Measurements from ENCODE around the gene HIVEP2.
A peak's percentile ranks its signal among the peaks of the same experiment; 100 is the strongest.
"Not testable (repeated sequence)": the region's sequence is repeated elsewhere in the genome, so short reads cannot be mapped to it uniquely, and the experiment has no call there.

The HIVEP2 gene

GRCh38 chr6:142945049-142945445 lies at the start of gene HIVEP2:
Gene HIVEP2 (minus strand): TSS chr6:142945176. CDS start chr6:142774738, 170,438 bp downstream.
- peak; percentile 78 for DNase-seq (ENCODE audit: low spot score)

GRCh38 chr6:142993977-142994376 lies 49.0 kb upstream of the HIVEP2 start:
- DNase-seq (ENCODE audit: low spot score), result no peak

GRCh38 chr6:142987490-142987889 lies 42.5 kb upstream of the HIVEP2 start:
- no peak for DNase-seq (ENCODE audit: low spot score)

- DNase-seq (ENCODE audit: low spot score), result no peak
Measured at GRCh38 chr6:142985281-142985680, 40.3 kb upstream of the HIVEP2 start.

GRCh38 chr6:142984386-142984785 lies 39.4 kb upstream of the HIVEP2 start:
- no peak for DNase-seq (ENCODE audit: low spot score)

- no peak for DNase-seq (ENCODE audit: low spot score)
Measured at GRCh38 chr6:142975365-142975764, 30.4 kb upstream of the HIVEP2 start.

- DNase-seq (ENCODE audit: low spot score), result not testable (repeated sequence)
Measured at GRCh38 chr6:142970941-142971340, 26.0 kb upstream of the HIVEP2 start.

GRCh38 chr6:142968601-142969000 lies 23.6 kb upstream of the HIVEP2 start:
- DNase-seq (ENCODE audit: low spot score), result no peak

- DNase-seq (ENCODE audit: low spot score), result no peak
Measured at GRCh38 chr6:142966294-142966693, 21.3 kb upstream of the HIVEP2 start.

GRCh38 chr6:142965164-142965563 lies 20.2 kb upstream of the HIVEP2 start:
- DNase-seq (ENCODE audit: low spot score), result no peak

GRCh38 chr6:142960098-142960497 lies 15.1 kb upstream of the HIVEP2 start:
- no peak for DNase-seq (ENCODE audit: low spot score)

GRCh38 chr6:142958343-142958742 lies 13.4 kb upstream of the HIVEP2 start:
- no peak for DNase-seq (ENCODE audit: low spot score)

- DNase-seq (ENCODE audit: low spot score), result no peak
Measured at GRCh38 chr6:142956726-142957125, 11.8 kb upstream of the HIVEP2 start.

GRCh38 chr6:142954844-142955243 lies 9.9 kb upstream of the HIVEP2 start:
- no peak for DNase-seq (ENCODE audit: low spot score)

GRCh38 chr6:142953373-142954273 lies 8.6 kb upstream of the HIVEP2 start:
- peak; percentile 22 for DNase-seq (ENCODE audit: low spot score)

- DNase-seq (ENCODE audit: low spot score), result no peak
Measured at GRCh38 chr6:142952614-142953013, 7.6 kb upstream of the HIVEP2 start.

GRCh38 chr6:142950291-142950690 lies 5.3 kb upstream of the HIVEP2 start:
- DNase-seq (ENCODE audit: low spot score), result no peak

- no peak for DNase-seq (ENCODE audit: low spot score)
Measured at GRCh38 chr6:142947714-142948480, 2.9 kb upstream of the HIVEP2 start.

- peak; percentile 65 for DNase-seq (ENCODE audit: low spot score)
Measured at GRCh38 chr6:142946924-142947713, 2.1 kb upstream of the HIVEP2 start.

GRCh38 chr6:142946181-142946923 lies 1.4 kb upstream of the HIVEP2 start:
- DNase-seq (ENCODE audit: low spot score), result peak; percentile 91

- DNase-seq (ENCODE audit: low spot score), result peak; percentile 60
Measured at GRCh38 chr6:142945446-142946180, 637 bp upstream of the HIVEP2 start.
